Measurements from ENCODE around the gene TUBB. TPM values are rescaled to one million over a fixed set of nuclear protein-coding genes. Genes with fewer than 3 reads are reported as not detected.

The TUBB gene
- total RNA-seq, 2 experiments from 2014 or later, result 1,244 to 1,346 TPM

DNA sequence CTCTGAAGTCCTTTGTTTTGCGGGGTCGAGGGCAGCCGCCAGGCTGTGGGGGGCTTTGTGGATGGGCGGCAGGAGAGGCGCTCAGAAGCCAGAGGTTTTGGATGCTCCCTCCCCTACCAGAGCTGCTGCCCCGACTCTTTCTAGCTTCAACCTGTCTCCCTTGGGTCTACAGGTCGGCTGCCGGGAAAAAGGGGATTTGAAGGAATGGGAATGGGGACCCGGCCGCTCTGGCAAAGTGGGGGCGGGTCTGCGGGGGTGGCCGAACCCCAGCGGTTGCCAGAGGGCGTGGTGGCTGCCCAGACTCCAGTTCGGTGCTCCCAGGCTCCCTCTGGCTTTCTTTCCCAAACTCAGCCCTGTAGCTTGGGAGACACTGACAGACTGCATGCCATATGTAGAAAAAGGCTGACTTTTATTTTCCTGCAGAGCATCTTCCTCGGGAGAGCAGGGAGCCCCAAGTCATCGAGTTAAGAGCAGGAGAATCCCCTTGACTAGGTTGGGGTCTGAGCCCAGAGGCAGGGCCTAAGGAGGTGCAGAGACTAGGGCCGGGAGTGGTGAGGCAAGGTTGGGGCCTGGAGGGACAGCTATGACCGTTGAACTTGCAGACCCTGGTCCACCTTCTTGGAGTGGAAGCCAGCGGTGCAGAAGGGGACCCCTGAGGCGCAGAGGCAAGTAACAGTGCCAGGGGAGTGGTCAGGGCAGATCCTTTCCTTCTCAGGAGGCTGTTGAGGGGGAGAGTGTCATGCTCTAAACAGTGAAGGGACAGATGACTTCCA is 32.3 kb upstream of the TUBB start:
- Histone ChIP-seq H3K4me3 (ENCODE audit: low read depth, low read length, poor library complexity, severe bottlenecking) (peak overlapping the region; percentile 95), H3K27ac (ENCODE audit: low read depth, low read length, poor library complexity, severe bottlenecking) (peak overlapping the region; percentile 95), H3K36me3 (ENCODE audit: insufficient read depth, low read length) (peaks cover 34% of the 10 kb centered on the region), H3K9me3 (ENCODE audit: low read length) (no peaks in the 10 kb centered on the region), H4K20me1 (ENCODE audit: insufficient read depth, low read length) (peaks cover 5% of the 10 kb centered on the region; the same call in 1 of the 2 replicates), H3K4me2 (ENCODE audit: low read length) (peak overlapping the region; percentile 99), H3K79me2 (ENCODE audit: insufficient read depth, low read depth, low read length) (peaks cover 70% of the 10 kb centered on the region), H2AFZ (ENCODE audit: low read length) (no peak overlapping the region), H3K9me2 (ENCODE audit: insufficient read depth, low read length) (no peaks in the 10 kb centered on the region), H3K4me1 (ENCODE audit: insufficient read depth, low read length, poor library complexity, severe bottlenecking) (peaks cover 38% of the 10 kb centered on the region)
- TF ChIP-seq, protein P1, sequence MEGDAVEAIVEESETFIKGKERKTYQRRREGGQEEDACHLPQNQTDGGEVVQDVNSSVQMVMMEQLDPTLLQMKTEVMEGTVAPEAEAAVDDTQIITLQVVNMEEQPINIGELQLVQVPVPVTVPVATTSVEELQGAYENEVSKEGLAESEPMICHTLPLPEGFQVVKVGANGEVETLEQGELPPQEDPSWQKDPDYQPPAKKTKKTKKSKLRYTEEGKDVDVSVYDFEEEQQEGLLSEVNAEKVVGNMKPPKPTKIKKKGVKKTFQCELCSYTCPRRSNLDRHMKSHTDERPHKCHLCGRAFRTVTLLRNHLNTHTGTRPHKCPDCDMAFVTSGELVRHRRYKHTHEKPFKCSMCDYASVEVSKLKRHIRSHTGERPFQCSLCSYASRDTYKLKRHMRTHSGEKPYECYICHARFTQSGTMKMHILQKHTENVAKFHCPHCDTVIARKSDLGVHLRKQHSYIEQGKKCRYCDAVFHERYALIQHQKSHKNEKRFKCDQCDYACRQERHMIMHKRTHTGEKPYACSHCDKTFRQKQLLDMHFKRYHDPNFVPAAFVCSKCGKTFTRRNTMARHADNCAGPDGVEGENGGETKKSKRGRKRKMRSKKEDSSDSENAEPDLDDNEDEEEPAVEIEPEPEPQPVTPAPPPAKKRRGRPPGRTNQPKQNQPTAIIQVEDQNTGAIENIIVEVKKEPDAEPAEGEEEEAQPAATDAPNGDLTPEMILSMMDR (conservative IDR thresholded peaks at IDR 0.05; ENCODE audit: low read length), result no peak; the same call in 1 of the 2 replicates
- no peak for TF ChIP-seq EZH2phosphoT487 (IDR thresholded peaks at IDR 0.05; ENCODE audit: borderline replicate concordance, low read depth, low read length)
- ChIA-PET POLR2A (interaction anchor here (0.5 to 6.3 kb wide), 8 partner anchors 7 to 392 kb away, joined by 3 to 71 read pairs (median 4); partner anchors contain the start of genes DHX16, MDC1 and TUBB), CTCF (ENCODE audit: unreplicated experiment) (interaction anchor here (0.7 to 1.6 kb wide), 4 partner anchors 9 to 43 kb away, joined by 3 to 5 read pairs (median 5); partner anchors contain the start of genes DHX16 and MDC1)
- BruUV-seq (replicated peaks), result TSS peak; percentile 76
- intact Hi-C loops (cut with micrococcal nuclease; ENCODE audit: unreplicated experiment), result loop anchor here (1.0 to 10.0 kb wide), 4 partner anchors 9 to 807 kb away; partner anchors contain the start of genes MDC1, MICB, MRPS18B and PPP1R10
- DNase-seq (ENCODE audit: low spot score), result peak; percentile 49

GRCh38 chr6:30688569-30688968 is 31.6 kb upstream of the TUBB start:
- Histone ChIP-seq H3K9me2 (ENCODE audit: insufficient read depth, low read length) (no peaks in the 10 kb centered on the region), H3K36me3 (ENCODE audit: insufficient read depth, low read length) (peaks cover 26% of the 10 kb centered on the region), H2AFZ (ENCODE audit: low read length) (no peak overlapping the region), H3K4me1 (ENCODE audit: insufficient read depth, low read length, poor library complexity, severe bottlenecking) (peaks cover 38% of the 10 kb centered on the region), H3K79me2 (ENCODE audit: insufficient read depth, low read depth, low read length) (peaks cover 63% of the 10 kb centered on the region), H4K20me1 (ENCODE audit: insufficient read depth, low read length) (peaks cover 5% of the 10 kb centered on the region; the same call in 1 of the 2 replicates), H3K4me2 (ENCODE audit: low read length) (peak overlapping the region; percentile 99), H3K4me3 (ENCODE audit: low read depth, low read length, poor library complexity, severe bottlenecking) (peak overlapping the region; percentile 95), H3K9me3 (ENCODE audit: low read length) (no peaks in the 10 kb centered on the region), H3K27ac (ENCODE audit: low read depth, low read length, poor library complexity, severe bottlenecking) (peak overlapping the region; percentile 95)
- ChIA-PET POLR2A (interaction anchor here (0.7 to 6.3 kb wide), 6 partner anchors 8 to 42 kb away, joined by 3 to 71 read pairs (median 4); partner anchors contain the start of genes DHX16, MDC1 and TUBB), CTCF (ENCODE audit: unreplicated experiment) (interaction anchor here (0.7 to 1.6 kb wide), 5 partner anchors 9 to 42 kb away, joined by 3 to 5 read pairs (median 5); partner anchors contain the start of genes DHX16 and MDC1)
- DNase-seq (ENCODE audit: low spot score), result peak; percentile 82
- BruUV-seq (replicated peaks), result no TSS peak
- intact Hi-C loops (cut with micrococcal nuclease; ENCODE audit: unreplicated experiment), result loop anchor here (1.0 to 10.0 kb wide), 4 partner anchors 9 to 806 kb away; partner anchors contain the start of genes MDC1, MICB, MRPS18B and PPP1R10
- TF ChIP-seq EZH2phosphoT487 (IDR thresholded peaks at IDR 0.05; ENCODE audit: borderline replicate concordance, low read depth, low read length), result no peak
- TF ChIP-seq, protein P1 (conservative IDR thresholded peaks at IDR 0.05; ENCODE audit: low read length), result peak; percentile 62

Measured in OCI-LY7 (cell line).